Central memory CD4-positive, alpha-beta T cell (primary cell): ENCODE data around the gene SNRPA1.
"Not testable (repeated sequence)": the region's sequence is repeated elsewhere in the genome, so short reads cannot be mapped to it uniquely, and the experiment has no call there.

Experiments
- DNase-seq: peaks from one replicate; pipeline ENCODE4 v3.0.0; 2022

Gene SNRPA1

DNA sequence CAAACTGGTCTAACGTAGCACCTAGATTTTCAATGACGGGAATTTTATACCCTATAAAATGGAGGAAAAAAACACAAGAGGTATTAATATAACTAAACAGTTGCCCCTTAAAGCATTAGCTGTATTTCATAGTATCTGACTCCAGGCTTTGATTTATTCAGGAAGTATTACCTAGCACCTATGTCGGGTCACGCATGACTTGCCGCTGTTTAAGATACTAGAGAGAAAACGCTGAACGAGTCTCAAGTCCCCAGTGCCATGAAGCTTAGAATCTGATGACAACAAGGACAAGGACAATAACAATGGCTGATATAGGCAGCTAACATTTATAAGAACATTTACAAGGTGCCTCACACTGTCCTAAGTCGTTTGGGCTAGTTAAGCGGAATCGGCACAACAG is 1.9 kb downstream of the SNRPA1 start:
- no peak for DNase-seq

DNA sequence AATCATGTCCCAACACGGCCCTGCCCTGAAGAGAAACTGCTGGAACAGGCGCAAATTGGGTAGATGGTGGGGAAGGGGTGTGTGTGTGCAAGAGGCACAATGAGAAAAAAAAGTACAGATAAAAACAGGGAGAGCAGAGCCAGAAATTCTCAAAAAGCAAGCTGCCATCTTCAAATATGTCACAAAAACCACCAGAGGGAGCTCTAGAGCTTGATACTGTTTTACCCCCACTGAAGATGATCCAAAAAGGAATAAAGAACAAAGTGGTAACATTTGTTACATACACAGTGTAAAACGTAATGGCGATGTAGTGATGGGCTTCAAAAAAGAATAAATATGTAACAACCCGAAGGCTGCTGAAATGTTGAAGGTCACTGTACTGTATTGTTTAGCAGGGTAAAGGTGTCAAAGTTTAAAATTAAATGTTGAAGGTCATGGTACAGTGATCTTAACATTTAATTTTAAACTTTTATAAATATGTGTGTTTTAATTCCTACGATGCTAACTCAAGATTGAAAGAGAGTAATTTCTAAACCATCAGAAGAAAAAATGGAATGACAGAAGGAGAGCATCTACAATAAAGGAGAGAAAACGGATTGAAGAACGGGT is 6.0 kb downstream of the SNRPA1 start:
- peak; percentile 51 for DNase-seq

GRCh38 chr15:101287342-101287741 is 7.7 kb downstream of the SNRPA1 start:
- DNase-seq: not testable (repeated sequence)

GRCh38 chr15:101286471-101287114 is 8.5 kb downstream of the SNRPA1 start:
- no peak for DNase-seq

GRCh38 chr15:101283931-101284330 is 11.1 kb downstream of the SNRPA1 start:
- DNase-seq: no peak

DNA sequence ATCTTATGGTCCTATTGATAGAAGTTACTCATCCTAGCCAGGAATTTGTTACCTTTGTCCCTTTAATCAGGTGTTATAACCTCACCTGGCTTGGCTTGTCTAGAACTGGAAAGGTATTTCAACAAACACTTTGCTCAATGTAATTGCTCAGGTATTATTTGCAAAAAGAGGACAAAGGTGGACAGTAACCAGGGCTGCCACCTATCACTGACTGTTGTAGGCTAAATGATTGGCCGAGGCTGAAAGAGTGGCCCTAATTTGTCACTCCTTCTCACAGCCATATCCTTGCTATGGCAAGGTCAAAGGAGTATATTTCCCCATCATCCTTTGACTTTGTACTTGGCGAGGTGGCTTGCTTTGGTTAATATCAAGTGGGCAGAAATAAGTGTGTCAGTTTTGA is 15.0 kb downstream of the SNRPA1 start:
- no peak for DNase-seq

DNA sequence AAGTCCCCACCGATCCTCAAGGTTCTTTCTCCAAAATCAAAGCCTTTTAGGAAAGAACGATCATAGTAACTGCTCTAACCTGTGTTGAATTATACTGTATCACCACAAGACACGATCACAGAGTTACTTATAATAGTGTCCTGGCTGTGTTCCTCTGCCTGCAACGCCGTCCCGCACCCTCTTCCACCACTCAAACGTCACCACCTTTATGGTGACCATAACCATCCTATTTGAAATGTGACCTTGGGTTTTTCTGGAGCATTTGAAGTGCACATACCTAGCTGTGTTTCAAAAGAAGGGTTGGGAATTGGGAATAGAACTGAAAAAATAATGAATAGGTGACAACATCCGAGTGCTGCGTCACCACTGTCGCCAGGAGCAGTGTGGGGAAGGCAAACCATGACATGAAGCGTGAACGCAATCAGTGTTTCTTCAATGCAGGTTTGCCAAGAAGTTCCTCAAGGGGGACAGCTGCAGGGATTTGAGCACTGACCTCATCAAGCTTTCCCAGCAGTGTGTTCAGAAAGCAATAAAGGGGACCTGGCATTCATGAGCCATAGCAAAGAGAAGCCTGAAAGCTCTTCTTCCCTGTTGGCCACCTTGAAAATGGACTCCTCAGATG is 17.0 kb downstream of the SNRPA1 start:
- no peak for DNase-seq

GRCh38 chr15:101277038-101277822 is 17.8 kb downstream of the SNRPA1 start, which contains the start of gene SELENOS:
Gene SELENOS (minus strand): TSS chr15:101277485. CDS start chr15:101277417, 68 bp downstream.
- peak; percentile 84 for DNase-seq

GRCh38 chr15:101276501-101277037 is 18.5 kb downstream of the SNRPA1 start:
- no peak for DNase-seq

GRCh38 chr15:101275018-101275417 is 20.0 kb downstream of the SNRPA1 start:
- no peak for DNase-seq

DNA sequence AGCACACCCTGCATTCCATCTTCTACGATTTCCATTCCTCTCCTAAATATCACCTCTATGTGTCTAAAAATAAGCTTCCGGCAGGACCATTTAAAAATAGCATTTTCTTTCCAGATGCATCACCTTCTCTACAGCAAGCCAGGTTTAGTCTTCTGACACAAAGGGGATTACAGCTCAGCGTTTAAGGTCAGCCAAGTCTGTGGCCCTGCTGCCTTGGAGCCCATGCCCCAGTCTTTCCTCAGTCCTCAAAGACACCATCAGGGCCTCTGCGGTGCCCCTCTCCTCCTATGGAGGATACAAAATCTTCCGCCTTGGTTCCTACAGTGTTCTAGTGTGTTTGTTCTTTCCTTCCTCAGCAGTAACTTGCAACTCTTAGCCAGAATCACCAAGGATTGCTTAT is 21.5 kb downstream of the SNRPA1 start:
- no peak for DNase-seq

DNA sequence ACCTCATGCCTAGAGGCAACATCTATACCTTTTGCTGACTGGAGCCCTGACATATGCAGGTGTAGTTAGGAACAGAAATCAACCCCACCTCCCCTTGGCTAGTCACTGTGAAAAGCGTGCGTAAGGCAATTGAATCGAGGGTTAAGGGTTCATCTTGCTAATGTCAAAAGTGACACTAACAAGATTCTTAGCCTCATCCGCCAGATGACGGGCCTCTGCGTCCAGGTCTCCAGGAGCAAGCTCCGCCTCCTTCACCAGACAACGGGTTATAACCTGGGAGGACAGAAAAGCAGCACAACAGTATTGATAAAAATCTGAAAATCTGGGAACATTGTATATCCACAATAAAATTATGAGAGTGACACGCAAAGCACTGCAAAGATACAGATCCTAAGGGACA is 22.5 kb downstream of the SNRPA1 start:
- no peak for DNase-seq

- DNase-seq: no peak
Observed at GRCh38 chr15:101269479-101270223, 25.4 kb downstream of the SNRPA1 start.

DNA sequence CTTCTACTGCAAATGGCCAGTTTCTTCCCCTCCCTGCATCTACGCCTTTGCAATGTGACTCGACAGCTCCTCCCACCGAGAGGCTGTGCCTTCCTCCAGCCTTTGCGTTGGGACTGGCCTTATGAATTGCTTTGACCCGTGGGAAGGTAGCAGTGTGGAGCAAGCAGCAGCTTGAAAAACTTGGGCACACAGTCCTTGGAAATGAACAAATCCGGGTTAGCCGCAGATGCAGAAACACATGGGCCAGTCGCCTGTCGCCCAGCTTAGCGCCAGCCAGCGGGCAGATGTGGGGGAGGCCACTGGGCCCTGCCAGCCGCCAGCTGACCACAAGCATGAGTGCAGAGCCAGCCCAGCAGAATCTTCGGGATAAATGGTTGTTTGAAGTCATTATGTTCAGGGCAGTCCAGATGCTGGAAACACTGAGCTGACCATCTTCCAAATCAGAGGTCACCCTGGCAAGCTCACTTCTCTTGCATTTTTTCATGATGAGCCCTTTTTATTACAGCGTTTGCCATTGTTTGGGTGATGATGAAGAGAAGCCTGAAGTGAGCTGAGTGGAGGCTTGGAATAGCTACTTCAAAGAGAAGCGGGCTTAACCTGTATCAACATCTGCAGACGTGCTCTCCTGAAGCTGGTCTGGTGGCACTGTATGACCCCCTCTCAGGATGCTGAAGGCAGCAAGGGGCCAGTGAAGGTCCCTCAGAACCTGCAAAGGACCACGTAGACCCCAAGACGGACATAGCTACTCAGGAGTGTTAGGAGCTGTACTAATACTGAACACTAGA is 27.5 kb downstream of the SNRPA1 start:
- no peak for DNase-seq

DNA sequence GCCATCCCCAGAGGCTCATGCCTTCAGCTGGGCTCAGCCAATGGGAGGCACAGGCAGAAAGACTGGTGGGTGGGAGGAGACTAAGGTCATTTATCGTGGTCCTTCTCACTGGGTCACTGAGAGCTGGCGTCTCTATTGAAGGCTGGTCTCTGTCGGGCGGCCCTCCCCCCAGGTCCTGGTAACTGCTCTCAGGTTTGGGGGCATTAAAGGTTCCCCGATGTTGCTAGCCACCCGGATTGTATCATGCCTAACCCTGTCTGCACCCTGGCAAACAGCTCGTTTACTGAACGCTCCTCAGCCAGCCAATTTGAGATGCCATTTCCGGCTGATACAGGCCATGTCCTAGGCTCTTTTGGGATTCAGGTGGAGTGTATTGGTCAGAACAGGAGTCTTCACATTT is 28.3 kb downstream of the SNRPA1 start:
- no peak for DNase-seq

DNA sequence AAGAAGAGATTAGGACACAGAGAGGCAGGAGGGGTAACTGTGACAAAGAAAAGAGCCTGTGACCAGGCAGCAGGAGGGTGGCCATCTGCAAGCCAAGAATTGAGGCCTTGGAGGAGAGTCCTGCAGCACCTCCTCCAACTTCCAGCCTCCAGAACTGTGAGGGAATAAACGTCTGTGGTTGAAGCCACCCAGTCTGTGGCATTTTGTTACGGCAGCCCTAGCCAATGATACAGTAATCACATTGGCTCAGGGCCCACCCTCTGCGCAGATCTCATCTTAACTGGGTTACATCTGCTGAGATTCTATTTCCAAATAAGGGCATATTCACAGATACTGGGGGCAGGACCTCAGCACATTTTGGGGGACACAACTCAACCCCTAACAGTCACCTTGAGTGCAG is 29.0 kb downstream of the SNRPA1 start:
- no peak for DNase-seq

DNA sequence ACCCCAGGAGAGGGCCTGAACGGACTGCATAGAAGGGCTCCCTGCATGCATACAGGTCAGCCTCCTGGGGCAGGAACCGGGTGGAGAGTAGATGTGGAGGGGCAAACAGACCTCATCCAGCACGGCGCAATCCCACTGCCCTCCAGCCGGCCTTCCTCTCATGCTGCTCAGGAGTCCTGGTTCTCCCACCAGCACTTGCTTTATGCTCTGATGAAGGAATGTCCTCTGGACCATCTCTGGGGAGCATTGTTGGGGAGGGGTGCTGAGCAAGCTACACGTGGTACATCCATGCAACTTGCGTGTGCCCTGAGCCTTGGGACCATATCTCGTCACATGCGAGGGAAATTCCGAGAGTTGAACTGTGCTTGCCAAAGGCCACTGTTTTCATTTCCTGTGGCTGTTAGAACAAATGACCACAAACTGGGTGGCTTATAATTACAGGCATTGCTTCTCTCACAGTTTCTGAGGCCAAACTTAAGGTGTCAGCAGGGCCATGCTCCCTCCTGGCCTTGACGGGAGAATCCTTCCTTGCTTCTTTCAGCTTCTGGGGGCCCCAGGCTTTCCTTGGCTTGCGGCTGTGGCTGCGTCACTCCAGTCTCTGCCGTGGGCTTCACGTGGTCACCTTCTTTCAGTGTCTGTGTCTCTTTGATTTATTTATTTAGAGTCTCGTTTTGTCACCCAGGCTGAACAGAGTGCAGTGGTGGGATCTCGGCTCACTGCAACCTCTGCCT is 30.0 kb downstream of the SNRPA1 start:
- DNase-seq: no peak

GRCh38 chr15:101264011-101264410 is 31.0 kb downstream of the SNRPA1 start:
- DNase-seq: no peak

GRCh38 chr15:101262551-101262950 is 32.5 kb downstream of the SNRPA1 start:
- no peak for DNase-seq

DNA sequence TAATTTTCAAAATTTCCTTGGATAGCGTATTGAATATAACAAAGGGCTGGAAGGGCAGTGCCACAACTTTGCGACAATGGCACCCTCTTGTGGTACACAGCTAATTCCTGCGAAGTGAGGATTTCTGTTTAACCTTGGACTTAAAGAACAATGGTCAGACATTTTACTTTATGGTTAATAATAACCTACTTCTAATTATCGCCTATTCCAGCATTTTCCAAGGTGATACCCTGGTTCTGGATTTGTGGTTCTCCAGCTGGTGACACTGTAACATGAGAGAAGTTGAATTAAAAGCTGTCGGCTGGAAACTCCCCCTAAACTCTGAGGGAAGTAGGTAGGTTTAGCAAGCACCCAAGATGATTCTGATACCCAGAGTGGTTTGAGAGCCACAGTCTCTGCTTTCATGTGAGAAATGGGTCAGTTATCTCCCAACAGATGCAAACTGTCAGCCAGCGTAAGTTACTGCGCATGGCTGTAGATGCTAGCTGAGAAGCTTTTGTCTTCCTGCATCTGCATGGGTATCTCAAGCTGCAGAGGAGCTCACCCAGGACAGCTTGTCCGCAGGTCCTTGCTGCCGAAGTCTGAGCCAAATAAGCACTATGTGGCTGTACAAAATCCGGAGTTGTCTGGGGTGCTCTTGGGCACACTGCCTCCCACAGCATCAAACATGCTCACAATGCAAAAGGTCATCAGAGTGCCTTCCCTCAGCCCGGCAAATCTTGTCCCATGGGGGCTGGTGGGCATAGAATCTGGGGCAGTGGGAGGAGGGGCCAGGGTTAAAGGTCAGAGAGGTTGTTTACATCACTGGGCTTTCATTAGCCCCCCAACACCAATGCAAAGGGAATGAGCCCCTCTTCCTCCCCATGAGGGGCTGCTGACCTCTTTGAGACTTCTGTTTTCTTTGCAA is 36.6 kb downstream of the SNRPA1 start:
- peak; percentile 38 for DNase-seq
